Regular cardiac myocyte (primary cell): Measurements from ENCODE around the gene HEY2. TPM values are rescaled to one million over a fixed set of nuclear protein-coding genes. Genes with fewer than 3 reads are reported as not detected.

Experiments
- total RNA-seq: library from RNA; depleted of rRNA; stranded (reverse); fragments of >200 nt; gene quantifications from 2 replicates; pipeline ENCODE4 v1.2.3, GENCODE V29; 2014

The HEY2 gene
- total RNA-seq = 0.28 and 0.77 TPM in 2 replicates

GRCh38 chr6:125749173-125749864 lies at the start of gene HEY2:
HEY2 (plus strand) TSS chr6:125749632; CDS start chr6:125749777, 145 bp downstream.

GRCh38 chr6:125790358-125791150 lies 41.1 kb downstream of the HEY2 start, which contains the start of gene NCOA7:
NCOA7 (plus strand) TSS chr6:125790960; CDS start chr6:125815355, 24,395 bp downstream.

Other genes with a start within 250 kb of the HEY2 start
- gene NCOA7, start 41.3 kb downstream of the HEY2 start, total RNA-seq = 47.5 and 57.8 TPM in 2 replicates
- gene HINT3, start 207.1 kb downstream of the HEY2 start, total RNA-seq = 18.0 and 36.9 TPM in 2 replicates
- gene TRMT11, start 236.9 kb downstream of the HEY2 start, total RNA-seq = 19.6 and 28.2 TPM in 2 replicates